Neural cell (in vitro differentiated cells): ENCODE data around the gene BICC1. TPM values are rescaled to one million over a fixed set of nuclear protein-coding genes. Genes with fewer than 3 reads are reported as not detected.

Experiments used
- H2AFZ ChIP-seq: fragments of 200-600, 300-800 bp; sonication (generic), shearing (Covaris generic); 2 replicates; pipeline ENCODE4 v1.6.0; 2014; ENCODE audit warnings: low read depth, mild to moderate bottlenecking, antibody characterized with exemption, low read length, moderate library complexity
- H3F3A ChIP-seq: fragments of 200-600 bp; shearing (Covaris generic); 2 replicates; pipeline ENCODE4 v1.6.1; 2016; ENCODE audit warnings: mild to moderate bottlenecking, moderate library complexity, mixed read lengths, antibody characterized with exemption, low read length; ENCODE audit not compliant: insufficient read depth, poor library complexity, severe bottlenecking
- H3K27ac ChIP-seq: fragments of 200-600, 300-800 bp; sonication (generic), shearing (Covaris generic); 2 replicates; pipeline ENCODE4 v1.5.1; 2014; ENCODE audit warnings: mild to moderate bottlenecking, low read length, moderate library complexity
- H3K27me3 ChIP-seq: fragments of 300-800, 200-600 bp; sonication (generic), shearing (Covaris generic); 2 replicates; pipeline ENCODE4 v1.6.0; 2014; ENCODE audit warnings: mild to moderate bottlenecking, low read depth, low read length, moderate library complexity; ENCODE audit not compliant: insufficient read depth
- H3K36me3 ChIP-seq: fragments of 300-800, 200-600 bp; sonication (generic), shearing (Covaris generic); 2 replicates; pipeline ENCODE4 v1.5.1; 2014; ENCODE audit warnings: mild to moderate bottlenecking, antibody characterized with exemption, low read length, moderate library complexity; ENCODE audit not compliant: insufficient read depth
- H3K4me2 ChIP-seq: fragments of 300-800, 200-600 bp; sonication (generic), shearing (Covaris generic); 2 replicates; pipeline ENCODE4 v1.6.0; 2014; ENCODE audit warnings: mild to moderate bottlenecking, low read length
- H3K4me3 ChIP-seq: fragments of 300-800, 200-600 bp; sonication (generic), shearing (Covaris generic); 2 replicates; pipeline ENCODE4 v1.5.1; 2014; ENCODE audit warnings: mild to moderate bottlenecking, low read length, moderate library complexity
- H3K79me2 ChIP-seq: fragments of 200-600 bp; shearing (Covaris generic); replicated peaks from 2 replicates; pipeline ENCODE4 v1.6.0; 2014; ENCODE audit warnings: mild to moderate bottlenecking, low read length, moderate library complexity; ENCODE audit not compliant: insufficient read depth
- H3K9ac ChIP-seq: fragments of 300-800, 200-600 bp; sonication (generic), shearing (Covaris generic); 2 replicates; pipeline ENCODE4 v1.6.1; 2016; ENCODE audit warnings: mild to moderate bottlenecking, low read length, mixed read lengths
- H3K9me2 ChIP-seq: fragments of 200-600 bp; shearing (Covaris generic); 2 replicates; pipeline ENCODE4 v1.6.1; 2016; ENCODE audit warnings: mild to moderate bottlenecking, low read length, mixed read lengths; ENCODE audit not compliant: insufficient read depth
- H3K9me3 ChIP-seq: fragments of 200-600, 300-800 bp; sonication (generic), shearing (Covaris generic); 2 replicates; pipeline ENCODE4 v1.6.1; 2016; ENCODE audit warnings: mild to moderate bottlenecking, mixed run types, low read length, moderate library complexity, mixed read lengths
- H4K20me1 ChIP-seq: fragments of 200-600 bp; shearing (Covaris generic); 2 replicates; pipeline ENCODE4 v1.6.1; 2016; ENCODE audit warnings: mild to moderate bottlenecking, mixed run types; ENCODE audit not compliant: insufficient read depth
- EP300 ChIP-seq: fragments of 450-650 bp; conservative IDR thresholded peaks from 2 replicates; pipeline ENCODE4 v1.6.1; 2014; ENCODE audit warnings: antibody characterized with exemption, mild to moderate bottlenecking, moderate library complexity; ENCODE audit not compliant: poor library complexity, severe bottlenecking
- EZH2 ChIP-seq: fragments of 200-600, 300-800 bp; shearing (Covaris generic), sonication (generic); IDR thresholded peaks from 2 replicates; pipeline ENCODE4 v1.6.1; 2014; ENCODE audit warnings: antibody characterized with exemption, low read length, borderline replicate concordance, mild to moderate bottlenecking; ENCODE audit not compliant: insufficient read depth, poor library complexity, severe bottlenecking
- MXI1 ChIP-seq: fragments of 450-650 bp; conservative IDR thresholded peaks from 2 replicates; pipeline ENCODE4 v1.6.1; 2014; ENCODE audit warnings: antibody characterized with exemption, mild to moderate bottlenecking; ENCODE audit not compliant: poor library complexity, severe bottlenecking
- POLR2AphosphoS5 ChIP-seq: IDR thresholded peaks from 2 replicates; pipeline ENCODE4 v1.6.1; 2012
- RAD21 ChIP-seq: fragments of 450-650 bp; conservative IDR thresholded peaks from 2 replicates; pipeline ENCODE4 v1.6.1; 2014; ENCODE audit warnings: antibody characterized with exemption, mild to moderate bottlenecking, moderate library complexity
- SMC3 ChIP-seq: fragments of 450-650 bp; conservative IDR thresholded peaks from 2 replicates; pipeline ENCODE4 v1.6.1; 2014; ENCODE audit warnings: antibody characterized with exemption, mild to moderate bottlenecking, moderate library complexity; ENCODE audit not compliant: poor library complexity
- TAF1 ChIP-seq: IDR thresholded peaks from 2 replicates; pipeline ENCODE4 v1.6.1; 2012; ENCODE audit warnings: low read depth
- polyA plus RNA-seq: library from polyadenylated mRNA; depleted of rRNA; stranded (reverse); fragments of >200 nt; gene quantifications from 2 replicates; pipeline ENCODE4 v1.2.3, GENCODE V29; 2014
- TF ChIP-seq, protein P1 (sequence below): fragments of 450-650 bp; IDR thresholded peaks from 2 replicates; pipeline ENCODE4 v1.5.1; 2014; ENCODE audit warnings: antibody characterized with exemption, mild to moderate bottlenecking, moderate library complexity; ENCODE audit not compliant: poor library complexity, severe bottlenecking
- TF ChIP-seq, protein P2 (sequence below): IDR thresholded peaks from 2 replicates; pipeline ENCODE4 v1.6.1; 2012; ENCODE audit warnings: borderline replicate concordance

Gene BICC1
- polyA plus RNA-seq, 1 donor from 2014 or later, result 7.6 TPM

DNA sequence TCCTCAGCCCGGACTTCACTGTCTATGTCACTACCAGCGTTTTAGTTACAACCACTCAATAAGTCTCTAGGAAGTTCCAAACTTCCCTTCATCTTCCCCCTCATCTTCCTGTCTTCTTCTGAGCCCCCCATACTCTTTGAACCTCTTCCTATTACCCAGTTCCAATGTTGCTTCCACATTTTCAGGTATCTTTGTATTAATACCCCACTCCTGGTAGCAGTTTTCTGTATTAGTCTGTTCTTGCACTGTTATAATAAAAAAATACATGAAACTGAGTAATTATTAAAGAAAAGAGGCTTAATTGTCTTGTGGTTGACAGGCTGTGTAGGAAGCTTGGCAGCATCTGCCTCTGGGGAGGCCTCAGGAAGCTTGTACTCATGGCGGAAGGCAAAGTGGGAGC is 218.6 kb downstream of the BICC1 start:
- H3K4me3 ChIP-seq, result no peak overlapping the region
- no peaks in the 10 kb centered on the region for H4K20me1 ChIP-seq
- peaks cover 7% of the 10 kb centered on the region for H3K9me3 ChIP-seq
- no peak overlapping the region for H2AFZ ChIP-seq
- no peaks in the 10 kb centered on the region for H3K79me2 ChIP-seq
- no peak overlapping the region for H3K27ac ChIP-seq
- H3K9me2 ChIP-seq, result no peaks in the 10 kb centered on the region
- no peaks in the 10 kb centered on the region for H3F3A ChIP-seq
- H3K9ac ChIP-seq, result no peak overlapping the region
- H3K27me3 ChIP-seq, result no peaks in the 10 kb centered on the region
- no peaks in the 10 kb centered on the region for H3K36me3 ChIP-seq
- no peak overlapping the region for H3K4me2 ChIP-seq
- TF ChIP-seq, protein P1, sequence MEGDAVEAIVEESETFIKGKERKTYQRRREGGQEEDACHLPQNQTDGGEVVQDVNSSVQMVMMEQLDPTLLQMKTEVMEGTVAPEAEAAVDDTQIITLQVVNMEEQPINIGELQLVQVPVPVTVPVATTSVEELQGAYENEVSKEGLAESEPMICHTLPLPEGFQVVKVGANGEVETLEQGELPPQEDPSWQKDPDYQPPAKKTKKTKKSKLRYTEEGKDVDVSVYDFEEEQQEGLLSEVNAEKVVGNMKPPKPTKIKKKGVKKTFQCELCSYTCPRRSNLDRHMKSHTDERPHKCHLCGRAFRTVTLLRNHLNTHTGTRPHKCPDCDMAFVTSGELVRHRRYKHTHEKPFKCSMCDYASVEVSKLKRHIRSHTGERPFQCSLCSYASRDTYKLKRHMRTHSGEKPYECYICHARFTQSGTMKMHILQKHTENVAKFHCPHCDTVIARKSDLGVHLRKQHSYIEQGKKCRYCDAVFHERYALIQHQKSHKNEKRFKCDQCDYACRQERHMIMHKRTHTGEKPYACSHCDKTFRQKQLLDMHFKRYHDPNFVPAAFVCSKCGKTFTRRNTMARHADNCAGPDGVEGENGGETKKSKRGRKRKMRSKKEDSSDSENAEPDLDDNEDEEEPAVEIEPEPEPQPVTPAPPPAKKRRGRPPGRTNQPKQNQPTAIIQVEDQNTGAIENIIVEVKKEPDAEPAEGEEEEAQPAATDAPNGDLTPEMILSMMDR, result no peak
- TF ChIP-seq EP300 (no peak), POLR2AphosphoS5 (no peak), SMC3 (no peak), MXI1 (no peak), TAF1 (no peak), RAD21 (no peak), EZH2 (no peak)

DNA sequence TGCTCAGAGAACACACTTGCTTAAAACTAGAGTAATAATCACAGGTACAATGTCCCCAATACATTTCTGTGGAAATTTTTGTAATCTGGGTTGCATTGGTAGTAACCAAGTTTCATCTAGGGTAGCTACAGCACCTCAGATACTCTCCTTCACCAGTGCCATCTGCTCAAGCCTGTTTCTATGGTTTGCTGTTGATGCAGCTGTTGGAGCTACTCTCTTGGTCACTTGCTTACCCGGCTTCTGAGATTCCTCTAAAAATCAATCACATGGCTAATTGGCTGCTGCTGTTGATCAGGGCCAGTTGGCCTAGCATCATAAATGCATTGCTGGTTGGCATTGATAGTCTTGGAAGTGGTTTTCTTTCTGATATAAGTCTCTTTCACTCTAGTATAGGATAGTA is 220.8 kb downstream of the BICC1 start:
- H3K9me2 ChIP-seq, result no peaks in the 10 kb centered on the region
- H4K20me1 ChIP-seq, result no peaks in the 10 kb centered on the region
- no peak overlapping the region for H2AFZ ChIP-seq
- no peak overlapping the region for H3K4me2 ChIP-seq
- peaks cover 7% of the 10 kb centered on the region for H3K9me3 ChIP-seq
- H3K4me3 ChIP-seq, result no peak overlapping the region
- H3K9ac ChIP-seq, result no peak overlapping the region
- no peaks in the 10 kb centered on the region for H3F3A ChIP-seq
- H3K79me2 ChIP-seq, result no peaks in the 10 kb centered on the region
- no peak for TF ChIP-seq MXI1
- TF ChIP-seq RAD21, result no peak
- TF ChIP-seq, protein P2, sequence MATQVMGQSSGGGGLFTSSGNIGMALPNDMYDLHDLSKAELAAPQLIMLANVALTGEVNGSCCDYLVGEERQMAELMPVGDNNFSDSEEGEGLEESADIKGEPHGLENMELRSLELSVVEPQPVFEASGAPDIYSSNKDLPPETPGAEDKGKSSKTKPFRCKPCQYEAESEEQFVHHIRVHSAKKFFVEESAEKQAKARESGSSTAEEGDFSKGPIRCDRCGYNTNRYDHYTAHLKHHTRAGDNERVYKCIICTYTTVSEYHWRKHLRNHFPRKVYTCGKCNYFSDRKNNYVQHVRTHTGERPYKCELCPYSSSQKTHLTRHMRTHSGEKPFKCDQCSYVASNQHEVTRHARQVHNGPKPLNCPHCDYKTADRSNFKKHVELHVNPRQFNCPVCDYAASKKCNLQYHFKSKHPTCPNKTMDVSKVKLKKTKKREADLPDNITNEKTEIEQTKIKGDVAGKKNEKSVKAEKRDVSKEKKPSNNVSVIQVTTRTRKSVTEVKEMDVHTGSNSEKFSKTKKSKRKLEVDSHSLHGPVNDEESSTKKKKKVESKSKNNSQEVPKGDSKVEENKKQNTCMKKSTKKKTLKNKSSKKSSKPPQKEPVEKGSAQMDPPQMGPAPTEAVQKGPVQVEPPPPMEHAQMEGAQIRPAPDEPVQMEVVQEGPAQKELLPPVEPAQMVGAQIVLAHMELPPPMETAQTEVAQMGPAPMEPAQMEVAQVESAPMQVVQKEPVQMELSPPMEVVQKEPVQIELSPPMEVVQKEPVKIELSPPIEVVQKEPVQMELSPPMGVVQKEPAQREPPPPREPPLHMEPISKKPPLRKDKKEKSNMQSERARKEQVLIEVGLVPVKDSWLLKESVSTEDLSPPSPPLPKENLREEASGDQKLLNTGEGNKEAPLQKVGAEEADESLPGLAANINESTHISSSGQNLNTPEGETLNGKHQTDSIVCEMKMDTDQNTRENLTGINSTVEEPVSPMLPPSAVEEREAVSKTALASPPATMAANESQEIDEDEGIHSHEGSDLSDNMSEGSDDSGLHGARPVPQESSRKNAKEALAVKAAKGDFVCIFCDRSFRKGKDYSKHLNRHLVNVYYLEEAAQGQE, result no peak
- no peak for TF ChIP-seq EZH2
- no peak overlapping the region for H3K27ac ChIP-seq
- no peaks in the 10 kb centered on the region for H3K27me3 ChIP-seq
- H3K36me3 ChIP-seq, result no peaks in the 10 kb centered on the region

DNA sequence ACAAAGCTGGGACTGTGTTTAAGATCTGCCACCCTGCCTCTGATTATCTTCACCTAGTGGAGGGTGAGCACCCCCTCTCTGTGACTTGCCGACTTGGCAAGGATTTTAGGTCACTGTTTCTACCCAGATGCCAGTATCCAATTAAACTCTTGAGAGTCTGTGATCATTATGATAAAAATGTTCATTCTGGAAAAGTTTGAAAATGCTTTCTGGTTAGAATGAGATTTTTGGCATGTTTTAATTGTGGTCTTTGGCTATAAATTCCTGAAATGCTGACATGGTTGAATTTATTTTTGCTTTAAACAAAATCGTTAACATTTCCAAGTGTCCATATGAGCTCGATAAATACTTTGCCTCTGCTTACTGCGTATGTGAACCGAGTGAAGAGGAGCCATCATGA is 221.4 kb downstream of the BICC1 start:
- H3K4me2 ChIP-seq, result no peak overlapping the region
- no peaks in the 10 kb centered on the region for H3K27me3 ChIP-seq
- TF ChIP-seq POLR2AphosphoS5 (no peak), TAF1 (no peak), SMC3 (no peak), EP300 (no peak), RAD21 (no peak), MXI1 (no peak), EZH2 (no peak)
- TF ChIP-seq, protein P1, result no peak
- TF ChIP-seq, protein P2, result no peak
- H3F3A ChIP-seq, result no peaks in the 10 kb centered on the region
- H3K9me3 ChIP-seq, result peaks cover 7% of the 10 kb centered on the region
- H3K4me3 ChIP-seq, result no peak overlapping the region
- no peaks in the 10 kb centered on the region for H3K36me3 ChIP-seq
- H2AFZ ChIP-seq, result no peak overlapping the region
- no peak overlapping the region for H3K9ac ChIP-seq
- no peaks in the 10 kb centered on the region for H3K79me2 ChIP-seq
- H3K9me2 ChIP-seq, result no peaks in the 10 kb centered on the region
- no peaks in the 10 kb centered on the region for H4K20me1 ChIP-seq
- H3K27ac ChIP-seq, result no peak overlapping the region
